Fibroblast of lung (primary cell): ENCODE data around the gene POLG2. TPM values are rescaled to one million over a fixed set of nuclear protein-coding genes. Genes with fewer than 3 reads are reported as not detected.
A peak's percentile ranks its signal among the peaks of the same experiment; 100 is the strongest.

Experiments
- DNase-seq, 2 donors: peaks; one replicate each; pipeline versions ENCODE4 v3.0.0 to v3.0.0-alpha.2; 2010; ENCODE audit warnings: low read depth in 2 of 2
- H2AFZ ChIP-seq: 2 replicates; pipeline ENCODE4 v1.5.1; 2012; ENCODE audit warnings: low read length, control low read depth, inconsistent platforms
- H3K27ac ChIP-seq: 2 replicates; pipeline ENCODE4 v1.5.1; 2011; ENCODE audit warnings: low read length, control low read depth; ENCODE audit not compliant: insufficient read depth
- H3K27me3 ChIP-seq: 2 replicates; pipeline ENCODE4 v1.5.1; 2011; ENCODE audit warnings: mild to moderate bottlenecking, low read length; ENCODE audit not compliant: control insufficient read depth, insufficient read depth
- H3K36me3 ChIP-seq: 2 replicates; pipeline ENCODE4 v1.5.1; 2011; ENCODE audit warnings: low read length; ENCODE audit not compliant: control insufficient read depth, insufficient read depth
- H3K4me1 ChIP-seq: 2 replicates; pipeline ENCODE4 v1.5.1; 2011; ENCODE audit warnings: low read length; ENCODE audit not compliant: control insufficient read depth, insufficient read depth; ENCODE audit errors: extremely low read depth
- H3K4me2 ChIP-seq: 2 replicates; pipeline ENCODE4 v1.5.1; 2011; ENCODE audit warnings: low read length, control low read depth; ENCODE audit not compliant: insufficient read depth; ENCODE audit errors: extremely low read depth
- H3K4me3 ChIP-seq, 4 experiments: fragments of 200-600 bp in 1 of 4; sonication (generic) in 1 of 4; replicated peaks in 1 of 4; 2 replicates each; pipeline ENCODE4 v1.5.1; 2011 to 2016; ENCODE audit warnings: low read length in 4 of 4, low read depth in 3 of 4, mild to moderate bottlenecking in 3 of 4, control low read depth in 2 of 4, inconsistent platforms in 1 of 4, mixed read lengths in 1 of 4; ENCODE audit not compliant: insufficient read depth in 1 of 4; ENCODE audit errors: control extremely low read depth in 1 of 4
- H3K79me2 ChIP-seq: 2 replicates; pipeline ENCODE4 v1.5.1; 2012; ENCODE audit warnings: mild to moderate bottlenecking, low read length, inconsistent platforms; ENCODE audit not compliant: control insufficient read depth, insufficient read depth
- H3K9ac ChIP-seq: 2 replicates; pipeline ENCODE4 v1.5.1; 2011; ENCODE audit warnings: mild to moderate bottlenecking, low read length, control low read depth; ENCODE audit not compliant: insufficient read depth
- H3K9me3 ChIP-seq: 2 replicates; pipeline ENCODE4 v1.5.1; 2012; ENCODE audit warnings: low read depth, low read length; ENCODE audit not compliant: control insufficient read depth, insufficient read depth
- H4K20me1 ChIP-seq: 2 replicates; pipeline ENCODE4 v1.5.1; 2011; ENCODE audit warnings: low read length; ENCODE audit not compliant: control insufficient read depth, insufficient read depth; ENCODE audit errors: extremely low read depth
- EZH2 ChIP-seq: IDR thresholded peaks from 2 replicates; pipeline ENCODE4 v1.5.1; 2012; ENCODE audit warnings: low read length, control low read depth, mild to moderate bottlenecking; ENCODE audit errors: missing control alignments
- polyA plus RNA-seq, 2 donors: library from polyadenylated mRNA; depleted of rRNA in 1 of 2; stranded (reverse) in 1 of 2; unstranded in 1 of 2; fragments of >200 nt; gene quantifications; 2 replicates each; pipeline ENCODE4 v1.2.1, GENCODE V29; 2011 to 2012; ENCODE audit warnings: missing spikeins in 1 of 2
- total RNA-seq: library from RNA; depleted of rRNA; stranded (reverse); fragments of >200 nt; gene quantifications from 2 replicates; pipeline ENCODE4 v1.2.1, GENCODE V29; 2014
- TF ChIP-seq, protein P1 (sequence below), 2 donors: IDR thresholded peaks in 1 of 2; conservative IDR thresholded peaks in 1 of 2; 1 replicate in 1 of 2; 2 replicates in 1 of 2; pipeline ENCODE4 v1.5.1; 2011 to 2012; ENCODE audit warnings: low read length in 2 of 2, control low read depth in 1 of 2, inconsistent platforms in 1 of 2, low read depth in 1 of 2, mild to moderate bottlenecking in 1 of 2

Gene POLG2
- total and polyA plus RNA-seq, 2 donors (not counting 1 experiment from before 2014, with no cell fraction given) = 6.9 to 21.3 TPM

DNA sequence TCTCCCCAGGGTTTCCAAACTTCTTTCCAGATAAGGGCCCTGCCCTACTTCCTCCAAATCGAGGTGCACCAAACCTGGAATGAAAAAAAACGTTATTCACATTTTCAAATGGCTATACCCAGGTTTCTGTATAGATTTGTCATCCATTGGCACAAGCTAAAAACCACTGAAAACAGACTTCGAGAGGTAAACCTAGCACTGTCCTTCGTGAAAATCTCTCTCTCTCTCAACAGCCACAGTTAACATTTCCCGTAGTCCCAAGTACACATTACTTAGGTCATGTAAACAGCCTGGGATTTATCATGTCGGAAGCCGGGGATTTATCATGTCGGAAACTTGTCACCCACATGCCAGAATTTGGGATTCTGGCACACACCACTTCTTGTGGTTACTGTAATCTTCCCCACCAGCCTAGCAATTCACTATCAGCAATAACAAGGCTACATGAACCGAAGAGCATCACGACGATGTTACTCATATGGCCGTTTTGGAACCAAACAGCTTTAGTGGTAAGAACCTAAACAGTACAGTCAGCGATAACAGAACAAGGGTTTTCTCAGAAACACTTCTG, 8.0 kb upstream of the POLG2 start:
- no peak overlapping the region for H2AFZ ChIP-seq
- peaks cover 12% of the 10 kb centered on the region for H3K4me1 ChIP-seq
- peak overlapping the region; percentile 97 for H3K27ac ChIP-seq
- H3K9me3 ChIP-seq = no peaks in the 10 kb centered on the region
- H3K4me2 ChIP-seq = peak overlapping the region; percentile 71
- TF ChIP-seq EZH2 = no peak
- TF ChIP-seq, protein P1, sequence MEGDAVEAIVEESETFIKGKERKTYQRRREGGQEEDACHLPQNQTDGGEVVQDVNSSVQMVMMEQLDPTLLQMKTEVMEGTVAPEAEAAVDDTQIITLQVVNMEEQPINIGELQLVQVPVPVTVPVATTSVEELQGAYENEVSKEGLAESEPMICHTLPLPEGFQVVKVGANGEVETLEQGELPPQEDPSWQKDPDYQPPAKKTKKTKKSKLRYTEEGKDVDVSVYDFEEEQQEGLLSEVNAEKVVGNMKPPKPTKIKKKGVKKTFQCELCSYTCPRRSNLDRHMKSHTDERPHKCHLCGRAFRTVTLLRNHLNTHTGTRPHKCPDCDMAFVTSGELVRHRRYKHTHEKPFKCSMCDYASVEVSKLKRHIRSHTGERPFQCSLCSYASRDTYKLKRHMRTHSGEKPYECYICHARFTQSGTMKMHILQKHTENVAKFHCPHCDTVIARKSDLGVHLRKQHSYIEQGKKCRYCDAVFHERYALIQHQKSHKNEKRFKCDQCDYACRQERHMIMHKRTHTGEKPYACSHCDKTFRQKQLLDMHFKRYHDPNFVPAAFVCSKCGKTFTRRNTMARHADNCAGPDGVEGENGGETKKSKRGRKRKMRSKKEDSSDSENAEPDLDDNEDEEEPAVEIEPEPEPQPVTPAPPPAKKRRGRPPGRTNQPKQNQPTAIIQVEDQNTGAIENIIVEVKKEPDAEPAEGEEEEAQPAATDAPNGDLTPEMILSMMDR (conservative IDR thresholded peaks at IDR 0.05 in 1 of 2, IDR thresholded peaks at IDR 0.05 in 1 of 2; ENCODE audit: low read depth in 1 of 2, low read length in 2 of 2) = no peak
- peak overlapping the region; percentile 95 for H3K9ac ChIP-seq
- peaks cover 87% of the 10 kb centered on the region for H3K79me2 ChIP-seq
- H3K36me3 ChIP-seq = peaks cover 27% of the 10 kb centered on the region
- peak in 1 of 2 donors; percentile 80 for DNase-seq
- peaks cover 13% of the 10 kb centered on the region for H4K20me1 ChIP-seq
- H3K27me3 ChIP-seq = no peaks in the 10 kb centered on the region
- H3K4me3 ChIP-seq = peak overlapping the region; percentile 74 to 100 (median 92)

DNA sequence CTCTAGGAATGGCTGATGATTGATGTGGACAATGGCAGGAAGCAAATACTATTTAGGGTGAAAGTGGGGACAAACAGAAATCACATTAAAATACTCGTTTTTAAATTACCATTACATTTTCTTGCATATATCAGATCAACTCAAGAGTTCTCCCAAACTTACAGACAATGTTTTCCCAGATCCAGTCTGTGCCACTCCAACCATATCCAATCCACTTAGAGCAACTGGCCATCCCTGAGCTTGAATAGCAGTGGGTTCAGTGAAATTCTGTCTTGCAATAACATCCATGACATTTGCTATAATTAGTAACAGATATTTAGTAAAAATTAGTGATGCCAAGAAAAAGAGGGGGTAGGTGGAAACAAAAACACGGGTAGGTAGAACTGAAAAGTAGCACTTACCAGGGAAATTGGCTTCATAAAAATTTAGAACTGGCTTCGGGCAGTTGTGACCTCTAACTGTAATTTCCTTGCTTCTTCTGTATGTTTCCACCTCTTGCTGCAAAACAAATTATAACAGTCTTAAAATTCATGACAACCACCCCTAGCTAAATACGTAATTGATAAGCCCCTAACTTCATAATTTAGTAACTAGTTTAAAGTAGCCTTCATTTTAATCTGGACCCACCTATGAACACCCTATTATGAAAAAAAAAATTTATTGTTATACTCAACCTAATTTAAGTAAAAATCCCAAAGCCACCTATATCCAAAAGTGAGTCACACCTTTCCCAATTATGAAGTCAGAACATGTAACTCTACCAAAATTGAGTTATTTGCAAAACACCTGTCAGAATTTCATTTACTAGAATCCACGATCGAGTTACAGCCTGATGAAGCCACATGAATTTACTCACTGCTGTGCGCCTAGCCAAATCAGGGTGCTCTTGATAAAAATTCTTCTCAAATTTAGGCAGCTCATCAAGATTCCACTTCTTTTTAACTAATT, 7.2 kb upstream of the POLG2 start:
- Histone ChIP-seq H3K9me3 (no peaks in the 10 kb centered on the region), H3K79me2 (peaks cover 82% of the 10 kb centered on the region), H3K4me1 (peaks cover 12% of the 10 kb centered on the region), H3K4me3 (peak overlapping the region; percentile 74 to 100 (median 92)), H3K27me3 (no peaks in the 10 kb centered on the region), H3K27ac (peak overlapping the region; percentile 30), H3K9ac (peak overlapping the region; percentile 95), H3K36me3 (peaks cover 27% of the 10 kb centered on the region), H4K20me1 (peaks cover 13% of the 10 kb centered on the region), H3K4me2 (peak overlapping the region; percentile 71), H2AFZ (no peak overlapping the region)
- DNase-seq = no peak
- TF ChIP-seq EZH2 = no peak
- TF ChIP-seq, protein P1 (conservative IDR thresholded peaks at IDR 0.05 in 1 of 2, IDR thresholded peaks at IDR 0.05 in 1 of 2; ENCODE audit: low read depth in 1 of 2, low read length in 2 of 2) = no peak

DNA sequence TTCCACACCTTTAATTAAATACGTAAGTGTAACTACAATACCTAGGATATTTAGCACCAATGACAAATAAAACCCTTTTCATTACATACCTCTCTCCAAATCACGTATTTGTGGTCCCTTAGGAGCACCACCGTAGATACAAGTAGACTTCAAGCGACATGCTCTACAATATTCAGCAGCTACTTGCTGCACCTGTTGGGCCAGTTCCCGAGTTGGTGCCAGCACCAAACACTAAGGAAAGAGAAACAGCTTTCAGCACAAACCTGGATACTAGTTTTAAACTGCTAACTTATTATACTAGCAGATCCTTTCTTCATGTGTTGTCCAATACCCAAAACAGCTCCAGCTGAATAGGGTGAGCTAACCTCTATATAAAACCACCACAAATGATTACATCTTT, 6.5 kb upstream of the POLG2 start:
- Histone ChIP-seq H3K27me3 (no peaks in the 10 kb centered on the region), H3K4me1 (peaks cover 12% of the 10 kb centered on the region), H3K36me3 (peaks cover 29% of the 10 kb centered on the region), H3K4me2 (peak overlapping the region; percentile 71), H3K27ac (peak overlapping the region; percentile 30), H3K4me3 (peak overlapping the region; percentile 74 to 100 (median 92)), H3K9ac (no peak overlapping the region), H3K9me3 (no peaks in the 10 kb centered on the region), H3K79me2 (peaks cover 75% of the 10 kb centered on the region), H4K20me1 (peaks cover 15% of the 10 kb centered on the region), H2AFZ (no peak overlapping the region)
- DNase-seq = no peak
- TF ChIP-seq EZH2 = no peak
- TF ChIP-seq, protein P1 (conservative IDR thresholded peaks at IDR 0.05 in 1 of 2, IDR thresholded peaks at IDR 0.05 in 1 of 2; ENCODE audit: low read depth in 1 of 2, low read length in 2 of 2) = no peak
